ENCODE measurements around the gene CCDC117. TPM values are rescaled to one million over a fixed set of nuclear protein-coding genes. Genes with fewer than 3 reads are reported as not detected.

The CCDC117 gene, protein sequence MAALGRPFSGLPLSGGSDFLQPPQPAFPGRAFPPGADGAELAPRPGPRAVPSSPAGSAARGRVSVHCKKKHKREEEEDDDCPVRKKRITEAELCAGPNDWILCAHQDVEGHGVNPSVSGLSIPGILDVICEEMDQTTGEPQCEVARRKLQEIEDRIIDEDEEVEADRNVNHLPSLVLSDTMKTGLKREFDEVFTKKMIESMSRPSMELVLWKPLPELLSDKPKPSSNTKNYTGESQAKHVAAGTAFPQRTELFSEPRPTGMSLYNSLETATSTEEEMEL
- total RNA-seq (2022; extraction: Qiagen RNA extraction) = 8.2 to 12.9 TPM (median 10.0 TPM) in 5 replicates

DNA sequence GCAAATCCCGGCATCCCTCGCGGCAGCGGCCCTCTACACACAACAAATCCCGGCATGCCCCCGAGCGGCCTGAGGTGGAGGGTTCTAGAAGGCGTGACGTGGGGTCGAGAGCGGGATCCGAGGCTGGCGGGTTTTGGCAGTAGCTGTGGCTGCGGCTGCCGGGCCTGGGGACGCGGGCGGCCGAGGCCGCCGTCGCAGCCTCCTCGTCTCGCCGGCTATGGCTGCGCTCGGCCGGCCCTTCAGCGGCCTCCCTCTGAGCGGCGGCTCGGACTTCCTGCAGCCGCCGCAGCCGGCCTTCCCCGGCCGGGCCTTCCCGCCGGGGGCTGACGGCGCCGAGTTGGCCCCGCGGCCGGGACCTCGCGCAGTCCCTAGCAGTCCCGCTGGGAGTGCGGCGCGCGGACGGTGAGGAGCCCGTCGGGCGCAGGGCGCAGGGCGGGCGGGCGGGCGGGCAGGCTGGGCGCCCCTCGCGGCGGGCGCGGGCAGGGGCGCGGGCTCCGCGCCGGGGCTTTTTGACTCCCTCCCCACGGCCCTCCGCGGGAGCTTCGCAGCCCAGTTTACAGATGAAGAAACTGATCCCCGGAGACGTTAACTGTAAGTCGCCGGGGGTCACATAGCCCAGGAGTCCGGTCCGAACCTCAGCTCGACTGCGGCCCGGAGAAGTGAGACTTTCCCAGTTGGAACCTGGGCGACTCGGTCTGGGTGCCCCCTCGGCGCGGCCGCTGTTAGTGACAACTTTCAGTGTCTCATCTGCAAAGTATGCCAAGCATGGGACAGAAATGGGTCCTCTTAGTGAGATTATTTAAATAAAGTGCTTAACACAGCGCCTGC is at the start of gene CCDC117:
CCDC117 (plus strand) TSS at position 63 of the 828 bp plus-strand sequence; CDS start at position 218, 155 bp downstream.

GRCh38 chr22:28741785-28742561 is 30.5 kb upstream of the CCDC117 start, which contains the start of the genes CHEK2 and HSCB:
CHEK2 (minus strand) TSS chr22:28741820; CDS start chr22:28734721, 7,099 bp downstream.
HSCB (plus strand) TSS chr22:28742039; CDS start chr22:28742096, 57 bp downstream.

DNA sequence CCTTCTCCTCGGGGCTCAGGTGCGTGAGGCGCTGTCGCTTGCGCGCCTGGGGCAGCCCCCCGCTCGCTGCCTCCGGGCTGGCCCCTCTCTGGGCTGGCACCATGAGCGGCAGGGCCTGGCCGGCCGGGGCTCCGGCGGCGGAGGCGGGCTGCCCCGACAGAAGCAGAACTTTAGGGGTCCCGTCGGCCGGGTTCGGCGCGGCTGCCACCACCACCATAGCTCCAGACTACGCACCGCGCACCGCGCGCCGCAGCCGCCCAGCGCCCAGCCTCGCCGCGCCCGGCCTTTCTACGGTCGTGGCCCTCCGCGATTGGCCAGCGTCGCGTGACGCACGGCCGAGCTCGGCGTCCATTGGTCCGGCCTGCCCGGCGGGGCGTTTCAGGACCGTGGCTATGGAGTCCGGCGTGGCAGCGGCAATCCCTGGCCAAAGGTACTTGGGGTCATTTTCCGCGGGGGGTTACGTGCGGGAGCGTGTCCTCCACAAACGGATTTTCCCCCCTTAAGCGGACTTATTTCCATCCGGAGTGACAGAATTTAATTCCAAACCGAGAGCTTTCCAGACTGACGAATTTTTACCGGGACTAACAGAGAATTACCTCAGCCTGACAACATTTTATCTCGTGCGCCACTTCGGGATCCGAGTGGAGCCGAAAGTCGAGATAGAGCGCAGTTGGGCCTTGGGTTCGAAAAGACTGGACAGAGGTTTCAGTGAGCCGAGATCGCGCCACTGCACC is 28.0 kb downstream of the CCDC117 start, which contains the start of gene XBP1:
XBP1 (minus strand) TSS at position 262 of the 734 bp plus-strand sequence.

Other genes starting within 250 kb of the CCDC117 start
- 2.1 to 3.7 TPM (median 3.2 TPM) in 5 replicates for gene TTC28, start 92.9 kb upstream of the CCDC117 start, total RNA-seq (2022; extraction: Qiagen RNA extraction)
- 8.9 to 11.7 TPM (median 11.0 TPM) in 5 replicates for gene CHEK2, start 30.9 kb upstream of the CCDC117 start, total RNA-seq (2022; extraction: Qiagen RNA extraction)
- 9.9 to 15.0 TPM (median 12.5 TPM) in 5 replicates for gene HSCB, start 30.7 kb upstream of the CCDC117 start, total RNA-seq (2022; extraction: Qiagen RNA extraction)
- 52.0 to 61.0 TPM (median 54.8 TPM) in 5 replicates for gene XBP1, start 27.9 kb downstream of the CCDC117 start, total RNA-seq (2022; extraction: Qiagen RNA extraction)
- 5.4 to 8.6 TPM (median 7.6 TPM) in 5 replicates for gene ZNRF3, start 110.9 kb downstream of the CCDC117 start, total RNA-seq (2022; extraction: Qiagen RNA extraction)